GM23248 (cell line): Measurements from ENCODE around the gene CFAP54. TPM values are rescaled to one million over a fixed set of nuclear protein-coding genes. Genes with fewer than 3 reads are reported as not detected.
"Not testable (repeated sequence)": the region's sequence is repeated elsewhere in the genome, so short reads cannot be mapped to it uniquely, and the experiment has no call there.

Experiments used
- DNase-seq: peaks from one replicate; pipeline ENCODE4 v3.0.0-alpha.2; 2015
- H2AFZ ChIP-seq: fragments of 200-600 bp; sonication (generic); 2 replicates; pipeline ENCODE4 v1.6.1; 2016; ENCODE audit warnings: antibody characterized with exemption
- H3F3A ChIP-seq: fragments of 200-600 bp; sonication (generic); 2 replicates; pipeline ENCODE4 v1.6.1; 2016; ENCODE audit warnings: mild to moderate bottlenecking, antibody characterized with exemption, mixed run types; ENCODE audit not compliant: insufficient read depth
- H3K27ac ChIP-seq: fragments of 200-600 bp; sonication (generic); 2 replicates; pipeline ENCODE4 v1.5.1; 2016; ENCODE audit warnings: mild to moderate bottlenecking
- H3K27me3 ChIP-seq: fragments of 200-600 bp; sonication (generic); replicated peaks from 2 replicates; pipeline ENCODE4 v1.6.1; 2016; ENCODE audit warnings: mild to moderate bottlenecking; ENCODE audit not compliant: insufficient read depth
- H3K36me3 ChIP-seq: fragments of 200-600 bp; sonication (generic); 2 replicates; pipeline ENCODE4 v1.6.1; 2016; ENCODE audit warnings: low read depth, mild to moderate bottlenecking
- H3K4me1 ChIP-seq: fragments of 200-600 bp; sonication (generic); 2 replicates; pipeline ENCODE4 v1.6.1; 2016; ENCODE audit warnings: mild to moderate bottlenecking; ENCODE audit not compliant: insufficient read depth
- H3K4me2 ChIP-seq: fragments of 200-600 bp; sonication (generic); one replicate; pipeline ENCODE4 v1.6.1; 2016; ENCODE audit warnings: mild to moderate bottlenecking; ENCODE audit not compliant: unreplicated experiment
- H3K4me3 ChIP-seq: fragments of 200-600 bp; sonication (generic); 2 replicates; pipeline ENCODE4 v1.5.1; 2016; ENCODE audit warnings: mild to moderate bottlenecking
- H3K79me2 ChIP-seq: fragments of 200-600 bp; sonication (generic); 2 replicates; pipeline ENCODE4 v1.6.1; 2016; ENCODE audit warnings: mild to moderate bottlenecking; ENCODE audit not compliant: insufficient read depth
- H3K9ac ChIP-seq: fragments of 200-600 bp; sonication (generic); 2 replicates; pipeline ENCODE4 v1.6.1; 2016; ENCODE audit warnings: mild to moderate bottlenecking
- H3K9me2 ChIP-seq: fragments of 200-600 bp; sonication (generic); 2 replicates; pipeline ENCODE4 v1.6.1; 2016; ENCODE audit warnings: mixed run types, mild to moderate bottlenecking, moderate library complexity; ENCODE audit not compliant: insufficient read depth
- H3K9me3 ChIP-seq: fragments of 200-600 bp; sonication (generic); one replicate; pipeline ENCODE4 v1.6.1; 2017; ENCODE audit warnings: low read depth
- H4K20me1 ChIP-seq: fragments of 200-600 bp; sonication (generic); 2 replicates; pipeline ENCODE4 v1.6.0; 2016; ENCODE audit not compliant: insufficient read depth
- EZH2 ChIP-seq: fragments of 200-600 bp; sonication (generic); IDR thresholded peaks from 2 replicates; pipeline ENCODE4 v1.6.1; 2018; ENCODE audit warnings: antibody characterized with exemption, mild to moderate bottlenecking; ENCODE audit not compliant: insufficient read depth, poor library complexity, severe bottlenecking
- EZH2phosphoT487 ChIP-seq: fragments of 200-600 bp; sonication (generic); IDR thresholded peaks from 2 replicates; pipeline ENCODE4 v1.6.1; 2018; ENCODE audit warnings: antibody characterized with exemption, moderate library complexity, mild to moderate bottlenecking, low read depth; ENCODE audit not compliant: insufficient read depth
- WGBS, 2 experiments: methylation state at CpG; one replicate each; pipeline ENCODE4 v1.1.6; 2015 to 2017; ENCODE audit warnings: low lambda C conversion rate in 2 of 2, low coverage in 1 of 2; ENCODE audit errors: missing lambda C conversion rate in 2 of 2; 5-methylcytosine and 5-hydroxymethylcytosine counted together
- in situ Hi-C: fragments of 300-500 bp; cut with MboI; formaldehyde crosslinking; loops from 2 replicates; pipeline ENCODE4 v1.15.0; 2020
- polyA plus RNA-seq: library from polyadenylated mRNA; unstranded; fragments of >200 nt; fragmentation: Nextera tagmentation; extraction: Ambion mirVana; gene quantifications from 2 replicates; pipeline ENCODE4 v1.2.1, GENCODE V29; 2016
- total RNA-seq: library from RNA; depleted of rRNA; stranded (reverse); fragments of >200 nt; shearing (Covaris generic); gene quantifications from 2 replicates; pipeline ENCODE4 v1.2.3, GENCODE V29; 2014

CFAP54 gene
- total and polyA plus RNA-seq, 2 experiments from 2014 or later: 0.32 to 1.2 TPM

DNA sequence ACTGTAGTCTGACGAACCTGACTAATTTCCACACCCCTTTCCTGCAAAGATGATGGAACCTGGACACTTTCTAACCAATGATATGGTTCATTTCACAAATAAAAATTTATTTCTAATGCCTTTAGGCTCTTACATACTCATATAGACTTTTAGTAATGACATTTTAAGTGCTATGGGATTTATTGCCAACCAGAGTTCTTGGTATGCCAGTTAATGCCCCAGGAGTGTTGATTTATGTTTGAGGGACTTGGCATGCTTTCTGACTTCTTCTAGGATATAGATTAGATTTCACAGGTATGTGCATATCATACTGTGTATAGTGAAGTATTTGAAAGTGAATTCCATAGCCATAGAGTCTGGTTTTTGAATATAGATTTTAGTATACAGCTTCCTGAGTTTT lies 159.5 kb downstream of the CFAP54 start:
- H3F3A ChIP-seq: no peaks in the 10 kb centered on the region
- no peaks in the 10 kb centered on the region for H3K27me3 ChIP-seq
- no peak overlapping the region for H3K4me3 ChIP-seq
- no peak overlapping the region for H3K4me2 ChIP-seq
- H3K9me3 ChIP-seq: no peaks in the 10 kb centered on the region
- H3K4me1 ChIP-seq: no peaks in the 10 kb centered on the region
- no peaks in the 10 kb centered on the region for H4K20me1 ChIP-seq
- no peak overlapping the region for H3K27ac ChIP-seq
- 39 to 64% methylated on average over 1 of the region's 1 CpG for WGBS, 2 experiments
- no peak for DNase-seq
- H3K9me2 ChIP-seq: no peaks in the 10 kb centered on the region
- no peak overlapping the region for H3K9ac ChIP-seq
- H2AFZ ChIP-seq: no peak overlapping the region
- H3K36me3 ChIP-seq: no peaks in the 10 kb centered on the region
- in situ Hi-C loops: no loop called here
- TF ChIP-seq EZH2phosphoT487 (no peak), EZH2 (no peak)
- H3K79me2 ChIP-seq: no peaks in the 10 kb centered on the region

DNA sequence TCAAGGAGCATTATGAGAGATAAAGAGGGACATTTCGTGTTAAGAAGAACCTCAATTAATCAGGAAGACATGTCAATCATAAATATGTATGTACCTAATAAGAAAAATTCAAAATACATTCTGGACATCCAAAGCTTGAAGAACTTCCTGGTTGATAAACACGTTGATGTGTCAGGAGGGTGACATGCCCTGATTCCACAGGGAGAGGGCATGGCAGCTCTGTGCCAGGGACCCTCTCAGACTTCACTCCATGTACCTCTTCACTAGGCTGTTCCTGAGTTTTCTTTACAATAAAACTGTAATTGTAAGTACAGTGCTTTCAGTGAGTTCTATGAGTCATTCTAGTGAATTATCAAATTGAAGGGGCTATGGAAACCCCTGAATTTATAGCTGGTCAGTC lies 163.5 kb downstream of the CFAP54 start:
- Histone ChIP-seq H3F3A (no peaks in the 10 kb centered on the region), H3K4me3 (no peak overlapping the region), H3K9me3 (no peaks in the 10 kb centered on the region), H3K27ac (no peak overlapping the region), H4K20me1 (no peaks in the 10 kb centered on the region), H3K4me2 (no peak overlapping the region), H3K4me1 (no peaks in the 10 kb centered on the region), H2AFZ (no peak overlapping the region), H3K36me3 (no peaks in the 10 kb centered on the region), H3K79me2 (no peaks in the 10 kb centered on the region), H3K9ac (no peak overlapping the region), H3K27me3 (no peaks in the 10 kb centered on the region), H3K9me2 (no peaks in the 10 kb centered on the region)
- in situ Hi-C loops: no loop called here
- 4 to 8% methylated on average over 2 of the region's 2 CpGs for WGBS, 2 experiments
- no peak for TF ChIP-seq EZH2
- TF ChIP-seq EZH2phosphoT487: no peak
- DNase-seq: no peak

DNA sequence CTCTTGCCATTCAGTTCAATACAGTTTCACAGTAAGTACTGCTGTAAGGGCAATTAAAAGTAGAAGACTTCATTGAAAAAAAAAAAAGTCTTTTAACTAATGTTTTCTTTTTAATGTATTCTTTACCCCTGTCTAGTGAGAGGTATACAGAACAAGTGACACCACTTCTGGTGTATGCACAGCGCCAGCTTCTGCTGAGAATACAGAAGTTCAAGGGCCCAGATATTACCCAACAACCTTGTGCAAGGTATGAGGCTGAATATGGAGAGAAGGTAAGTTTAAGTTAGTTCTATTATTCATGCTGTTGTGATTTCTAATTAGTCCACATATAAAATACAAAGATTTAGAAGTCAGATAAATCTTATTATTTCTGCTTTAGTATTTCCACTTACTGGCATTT lies 168.7 kb downstream of the CFAP54 start:
- Histone ChIP-seq H4K20me1 (no peaks in the 10 kb centered on the region), H3K4me1 (no peaks in the 10 kb centered on the region), H3K9me3 (no peaks in the 10 kb centered on the region), H3K9ac (no peak overlapping the region), H3K36me3 (no peaks in the 10 kb centered on the region), H2AFZ (no peak overlapping the region), H3K9me2 (no peaks in the 10 kb centered on the region), H3K27ac (no peak overlapping the region), H3K4me3 (no peak overlapping the region), H3F3A (no peaks in the 10 kb centered on the region), H3K4me2 (no peak overlapping the region), H3K27me3 (0 out of 2 replicates have a peak, but pooled peaks cover 6% of the 10 kb centered on the region), H3K79me2 (no peaks in the 10 kb centered on the region)
- in situ Hi-C loops: no loop called here
- TF ChIP-seq EZH2 (no peak), EZH2phosphoT487 (no peak)
- no peak for DNase-seq
- WGBS, 2 experiments: 48 to 61% methylated on average over 1 of the region's 1 CpG

- no peaks in the 10 kb centered on the region for H3K9me2 ChIP-seq
- no peak overlapping the region for H3K4me3 ChIP-seq
- no peak overlapping the region for H3K27ac ChIP-seq
- H3K4me2 ChIP-seq: no peak overlapping the region
- no peaks in the 10 kb centered on the region for H3K9me3 ChIP-seq
- in situ Hi-C loops: no loop called here
- H3K79me2 ChIP-seq: no peaks in the 10 kb centered on the region
- DNase-seq: no peak
- H2AFZ ChIP-seq: no peak overlapping the region
- WGBS, 2 experiments: 50 to 51% methylated on average over 4 of the region's 4 CpGs
- no peak for TF ChIP-seq EZH2phosphoT487
- TF ChIP-seq EZH2: no peak
- no peak overlapping the region for H3K9ac ChIP-seq
- H3F3A ChIP-seq: no peaks in the 10 kb centered on the region
- no peaks in the 10 kb centered on the region for H3K4me1 ChIP-seq
- H4K20me1 ChIP-seq: no peaks in the 10 kb centered on the region
- no peaks in the 10 kb centered on the region for H3K27me3 ChIP-seq
- no peaks in the 10 kb centered on the region for H3K36me3 ChIP-seq
Measured at GRCh38 chr12:96669786-96670185, 180.4 kb downstream of the CFAP54 start.

DNA sequence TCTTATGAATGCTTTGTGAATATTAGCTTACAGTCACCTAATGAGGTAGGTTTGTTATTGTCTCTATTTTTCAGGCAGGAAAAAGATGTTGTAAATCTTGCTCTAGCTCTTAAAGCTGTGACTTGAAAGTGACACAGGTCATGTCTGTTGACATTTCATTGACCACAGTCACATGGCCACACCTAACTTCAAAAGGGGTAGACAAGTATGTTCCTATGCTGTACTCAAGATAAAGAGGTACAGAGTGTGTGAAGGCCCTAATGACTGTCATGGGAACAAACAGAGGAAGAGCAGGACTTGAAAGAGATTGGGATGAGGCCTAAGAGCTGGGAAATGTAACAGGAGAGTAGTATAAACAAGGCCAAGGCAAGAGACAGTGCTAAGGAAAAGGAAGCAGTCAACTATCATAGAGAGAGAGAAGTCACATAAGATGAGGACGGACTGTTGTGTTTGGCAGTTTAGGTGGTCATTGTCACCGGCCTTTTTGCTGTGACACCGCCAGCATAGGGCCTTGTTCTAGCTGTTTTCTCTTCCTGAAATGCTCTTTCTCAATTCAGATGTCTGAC lies 181.0 kb downstream of the CFAP54 start:
- H3K9me2 ChIP-seq: no peaks in the 10 kb centered on the region
- no peak for DNase-seq
- no peaks in the 10 kb centered on the region for H4K20me1 ChIP-seq
- in situ Hi-C loops: no loop called here
- 44 to 46% methylated on average over 3 of the region's 3 CpGs for WGBS, 2 experiments
- H3K27me3 ChIP-seq: no peaks in the 10 kb centered on the region
- H3K4me1 ChIP-seq: no peaks in the 10 kb centered on the region
- no peak overlapping the region for H3K4me3 ChIP-seq
- no peaks in the 10 kb centered on the region for H3K79me2 ChIP-seq
- no peaks in the 10 kb centered on the region for H3K36me3 ChIP-seq
- H3K9me3 ChIP-seq: no peaks in the 10 kb centered on the region
- H3K9ac ChIP-seq: no peak overlapping the region
- no peaks in the 10 kb centered on the region for H3F3A ChIP-seq
- no peak overlapping the region for H3K4me2 ChIP-seq
- TF ChIP-seq EZH2 (no peak), EZH2phosphoT487 (no peak)
- no peak overlapping the region for H3K27ac ChIP-seq
- H2AFZ ChIP-seq: no peak overlapping the region

GRCh38 chr12:96675519-96675918 lies 186.1 kb downstream of the CFAP54 start:
- H3K27me3 ChIP-seq, H3K9me3 ChIP-seq, H2AFZ ChIP-seq, H4K20me1 ChIP-seq, H3F3A ChIP-seq, in situ Hi-C loops, H3K9me2 ChIP-seq, H3K4me3 ChIP-seq, H3K27ac ChIP-seq, H3K9ac ChIP-seq, H3K36me3 ChIP-seq, DNase-seq, H3K4me1 ChIP-seq, H3K79me2 ChIP-seq, H3K4me2 ChIP-seq: not testable (repeated sequence)
- 37 to 51% methylated on average over 3 of the region's 3 CpGs for WGBS, 2 experiments
